ENCODE results near the gene PLD4.
"Not testable (repeated sequence)": the region's sequence is repeated elsewhere in the genome, so short reads cannot be mapped to it uniquely, and the experiment has no call there.

The PLD4 gene, protein sequence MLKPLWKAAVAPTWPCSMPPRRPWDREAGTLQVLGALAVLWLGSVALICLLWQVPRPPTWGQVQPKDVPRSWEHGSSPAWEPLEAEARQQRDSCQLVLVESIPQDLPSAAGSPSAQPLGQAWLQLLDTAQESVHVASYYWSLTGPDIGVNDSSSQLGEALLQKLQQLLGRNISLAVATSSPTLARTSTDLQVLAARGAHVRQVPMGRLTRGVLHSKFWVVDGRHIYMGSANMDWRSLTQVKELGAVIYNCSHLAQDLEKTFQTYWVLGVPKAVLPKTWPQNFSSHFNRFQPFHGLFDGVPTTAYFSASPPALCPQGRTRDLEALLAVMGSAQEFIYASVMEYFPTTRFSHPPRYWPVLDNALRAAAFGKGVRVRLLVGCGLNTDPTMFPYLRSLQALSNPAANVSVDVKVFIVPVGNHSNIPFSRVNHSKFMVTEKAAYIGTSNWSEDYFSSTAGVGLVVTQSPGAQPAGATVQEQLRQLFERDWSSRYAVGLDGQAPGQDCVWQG

DNA sequence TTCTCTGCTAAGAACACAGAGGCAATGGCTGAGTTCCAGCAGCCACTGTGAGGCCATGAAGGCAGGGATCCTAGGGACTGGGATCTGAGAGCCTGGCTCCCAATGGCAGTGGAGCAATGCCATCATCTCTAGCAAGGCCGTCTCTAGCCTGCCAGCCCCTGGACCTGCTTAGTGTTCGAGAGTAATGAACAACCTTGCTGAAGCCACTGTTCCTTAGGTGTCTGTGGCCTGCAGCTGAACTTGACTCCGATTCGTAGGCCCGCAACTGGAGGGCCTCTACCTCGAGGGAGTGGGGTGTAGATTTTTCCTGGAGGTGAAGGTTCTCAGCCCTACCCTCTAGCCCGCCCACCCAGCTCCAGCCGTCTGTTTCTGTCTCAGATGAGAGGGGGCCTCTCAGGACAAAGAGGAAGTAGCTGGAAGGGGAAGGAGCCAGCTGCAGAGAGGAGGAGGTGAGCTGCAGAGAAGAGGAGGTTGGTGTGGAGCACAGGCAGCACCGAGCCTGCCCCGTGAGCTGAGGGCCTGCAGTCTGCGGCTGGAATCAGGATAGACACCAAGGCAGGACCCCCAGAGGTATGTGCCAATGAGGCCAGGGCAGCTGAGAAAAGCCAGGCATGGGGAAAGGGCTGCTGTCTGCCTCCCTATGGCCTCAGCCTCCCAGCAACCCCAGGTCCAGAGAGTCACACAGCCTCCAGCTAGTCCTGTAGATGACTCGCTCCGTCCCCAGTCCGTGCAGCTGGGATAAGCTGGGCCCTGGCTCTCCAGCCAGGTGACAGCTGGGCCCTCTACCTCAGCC is at the start of gene PLD4:
Gene PLD4, plus strand, starts transcription at position 459 of the 793 bp plus-strand sequence. CDS start 2,262 bp downstream, outside the sequence.
- DNase-seq (ENCODE audit: low read depth in 2 of 2, low spot score in 1 of 2): no peak

DNA sequence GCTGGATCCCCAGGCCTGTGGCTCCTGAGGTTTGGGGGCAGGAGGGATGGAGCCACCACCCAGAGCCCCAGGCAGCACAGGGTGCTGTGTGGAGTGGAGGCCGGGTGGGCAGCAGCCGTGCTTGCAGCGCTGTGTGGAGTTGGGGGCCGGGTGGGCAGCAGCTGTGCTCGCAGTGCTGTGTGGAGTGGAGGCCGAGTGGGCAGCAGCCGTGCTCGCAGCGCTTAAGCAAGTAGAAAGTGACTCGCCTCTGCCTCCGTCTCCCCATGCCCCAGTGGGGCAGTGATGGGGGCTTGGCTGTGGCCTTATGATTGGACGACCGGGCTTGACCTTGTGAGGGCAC is 49.3 kb upstream of the PLD4 start:
- DNase-seq (ENCODE audit: low read depth in 2 of 2, low spot score in 1 of 2): no peak

DNA sequence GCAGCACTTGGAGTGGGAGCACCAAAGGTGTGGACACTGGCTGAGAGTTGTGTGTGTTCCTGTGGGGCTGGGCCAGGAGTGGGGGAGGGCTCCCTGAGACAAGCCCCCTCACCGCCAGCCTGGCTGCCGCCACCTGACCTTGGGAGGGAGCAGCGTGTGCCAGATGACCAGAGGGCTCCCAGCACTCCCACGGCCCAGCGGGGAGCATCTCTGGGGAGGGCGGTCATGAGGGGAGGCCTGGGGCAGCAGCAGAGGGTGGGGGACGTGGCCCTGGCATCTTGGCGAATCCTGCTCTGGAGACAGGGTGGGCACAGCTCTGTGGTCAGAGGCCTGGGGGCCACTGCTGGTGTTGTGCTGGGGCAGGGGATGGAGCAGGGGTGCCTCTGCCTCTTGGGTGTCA is 48.9 kb upstream of the PLD4 start:
- DNase-seq (ENCODE audit: low read depth in 2 of 2, low spot score in 1 of 2): no peak

DNA sequence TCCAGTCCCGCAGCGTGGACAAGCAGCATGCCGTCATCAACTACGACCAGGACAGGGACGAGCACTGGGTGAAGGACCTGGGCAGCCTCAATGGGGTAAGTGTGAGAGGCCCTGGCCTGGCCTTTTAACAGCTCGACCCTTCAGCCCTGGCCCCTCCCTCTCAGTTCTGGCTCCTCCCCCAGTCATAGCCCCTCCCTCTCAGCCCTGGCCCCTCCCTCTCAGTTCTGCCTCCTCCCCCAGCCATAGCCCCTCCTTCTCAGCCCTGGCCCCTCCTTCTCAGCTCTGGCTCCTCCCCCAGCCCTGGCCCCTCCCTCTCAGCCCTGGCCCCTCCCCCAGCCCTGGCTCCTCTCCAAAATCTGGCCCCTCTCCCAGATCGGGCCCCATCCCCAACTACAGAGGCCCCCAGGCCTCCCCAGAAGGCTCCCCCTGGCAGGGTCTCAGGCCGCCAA is 48.4 kb upstream of the PLD4 start:
- DNase-seq (ENCODE audit: low read depth in 2 of 2, low spot score in 1 of 2): no peak

DNA sequence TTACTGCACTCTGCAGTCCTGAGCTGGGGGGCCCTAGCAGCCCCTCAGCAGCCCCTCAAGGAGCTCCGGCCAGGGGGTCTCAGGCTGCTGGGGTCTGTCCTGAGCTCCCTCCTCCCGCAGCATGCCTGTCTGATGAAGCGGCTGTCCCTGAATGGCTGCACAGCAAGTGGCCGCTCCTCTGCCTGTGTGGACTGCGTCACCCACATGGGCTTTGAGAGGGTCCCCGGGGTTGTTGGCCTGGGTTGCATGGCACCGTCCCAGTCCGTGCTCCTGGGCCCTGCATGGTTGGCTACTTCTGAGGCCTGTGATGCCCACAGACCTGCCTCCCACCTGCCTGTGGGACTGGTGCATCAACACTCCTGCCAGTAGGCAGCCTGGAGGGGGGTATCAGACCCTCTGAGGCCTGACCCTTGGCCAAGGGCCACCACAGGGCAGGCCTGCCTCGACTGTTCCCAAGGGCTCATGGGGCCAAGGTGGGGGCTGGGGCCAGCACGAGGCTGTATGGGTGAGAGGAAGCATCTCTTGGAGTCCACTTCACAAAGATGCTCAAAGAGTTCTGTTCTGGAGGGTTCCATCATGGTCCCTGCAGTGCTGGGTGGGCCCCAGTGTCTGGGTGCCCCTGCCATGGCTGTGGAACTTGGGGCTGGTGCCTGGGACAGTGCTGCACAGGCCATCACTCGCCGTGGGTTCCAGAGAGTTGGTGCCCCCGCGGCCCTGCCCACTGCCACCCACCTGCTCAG is 47.4 kb upstream of the PLD4 start:
- no peak for DNase-seq (ENCODE audit: low read depth in 2 of 2, low spot score in 1 of 2)

DNA sequence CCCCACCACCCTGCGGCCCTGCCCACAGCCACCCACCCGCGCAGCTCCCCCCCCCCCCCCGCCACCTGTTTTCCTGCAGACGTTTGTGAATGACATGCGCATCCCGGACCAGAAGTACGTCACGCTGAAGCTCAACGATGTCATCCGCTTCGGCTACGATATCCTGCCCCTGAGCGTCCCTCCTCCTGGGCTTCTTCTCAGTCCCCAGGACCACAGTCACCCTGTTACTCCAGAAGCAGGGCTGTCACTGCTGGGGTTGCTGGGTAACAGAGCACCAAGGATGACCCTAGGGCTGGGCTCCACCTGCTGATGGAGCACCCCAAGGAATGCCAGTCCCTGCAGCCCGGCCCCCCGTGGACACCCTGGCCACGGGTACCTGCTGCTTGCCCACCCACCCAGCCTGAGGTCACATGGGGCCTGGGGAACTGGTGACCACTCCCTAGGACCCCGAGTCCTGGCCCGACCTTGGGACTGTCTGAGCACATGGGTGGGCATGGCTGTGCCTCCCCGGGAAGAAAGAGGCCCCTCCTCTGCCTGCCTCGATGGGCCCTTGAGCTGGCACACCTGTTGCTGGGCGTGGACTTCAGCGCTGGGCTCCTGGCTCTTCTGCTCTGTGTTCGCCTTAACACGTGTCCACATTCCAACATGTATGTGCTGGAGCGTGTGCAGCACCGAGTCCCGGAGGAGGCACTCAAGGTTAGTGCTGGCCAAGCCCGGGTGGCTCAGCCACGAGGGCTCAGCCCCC is 46.7 kb upstream of the PLD4 start:
- no peak for DNase-seq (ENCODE audit: low read depth in 2 of 2, low spot score in 1 of 2)

DNA sequence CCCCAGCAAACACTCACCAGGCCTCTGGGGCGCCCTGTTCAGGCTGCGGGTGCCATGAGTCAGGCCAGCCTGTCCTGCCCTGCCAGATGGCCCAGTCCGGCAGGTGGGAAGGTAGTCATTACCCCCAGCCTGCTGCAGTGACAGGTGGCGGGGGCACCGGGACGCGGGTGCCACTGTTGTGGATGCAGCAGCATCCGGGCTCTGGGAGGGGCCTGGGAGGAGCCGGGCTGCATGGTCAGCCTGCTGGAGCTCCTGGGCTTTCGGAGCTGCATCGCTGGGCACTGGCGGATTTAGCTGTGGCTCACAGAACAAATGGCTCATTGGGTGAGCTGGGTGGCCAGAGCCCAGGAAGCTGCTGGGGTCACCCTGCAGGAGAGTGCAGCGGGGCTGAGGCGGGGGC is 46.1 kb upstream of the PLD4 start:
- no peak for DNase-seq (ENCODE audit: low read depth in 2 of 2, low spot score in 1 of 2)

DNA sequence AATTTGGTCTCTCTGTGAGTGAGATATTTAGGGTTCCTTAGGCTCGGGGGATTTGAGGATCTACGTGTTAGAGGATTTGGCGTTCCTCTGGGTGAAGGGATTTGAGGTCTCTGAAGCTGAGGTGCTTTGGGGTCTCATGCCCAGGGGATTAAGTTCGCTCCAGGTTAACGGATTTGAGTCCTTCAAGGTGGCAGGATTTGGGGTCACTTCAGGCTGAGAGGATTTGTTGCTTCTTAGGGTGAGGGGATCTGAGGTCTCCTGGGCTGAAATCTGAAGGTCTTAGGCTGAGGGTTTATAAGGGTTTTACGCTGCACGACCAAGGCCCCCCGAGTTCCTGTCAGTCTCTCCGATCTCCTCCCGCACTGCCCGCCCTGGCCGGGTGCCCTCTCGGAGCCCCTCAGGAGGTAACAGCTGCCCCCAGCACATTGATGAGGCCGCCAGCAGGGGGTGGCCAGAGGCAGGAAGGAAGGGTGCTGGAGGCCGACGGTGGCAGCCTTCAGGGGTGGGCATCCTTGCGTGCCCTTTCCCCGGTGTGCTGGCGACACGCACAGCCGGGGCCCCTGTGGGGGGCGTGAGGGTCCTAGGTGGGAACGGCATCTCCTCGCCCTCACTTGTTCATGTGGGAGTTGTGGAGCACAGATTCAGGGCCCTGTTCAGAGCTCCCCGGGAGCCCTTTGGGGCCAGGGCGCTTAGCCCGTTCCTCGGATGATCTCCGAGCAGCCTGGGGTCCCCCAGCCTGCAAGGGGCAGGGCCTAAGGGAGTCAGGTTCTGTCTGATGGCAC is 45.3 kb upstream of the PLD4 start:
- DNase-seq (ENCODE audit: low read depth in 2 of 2, low spot score in 1 of 2): no peak

DNA sequence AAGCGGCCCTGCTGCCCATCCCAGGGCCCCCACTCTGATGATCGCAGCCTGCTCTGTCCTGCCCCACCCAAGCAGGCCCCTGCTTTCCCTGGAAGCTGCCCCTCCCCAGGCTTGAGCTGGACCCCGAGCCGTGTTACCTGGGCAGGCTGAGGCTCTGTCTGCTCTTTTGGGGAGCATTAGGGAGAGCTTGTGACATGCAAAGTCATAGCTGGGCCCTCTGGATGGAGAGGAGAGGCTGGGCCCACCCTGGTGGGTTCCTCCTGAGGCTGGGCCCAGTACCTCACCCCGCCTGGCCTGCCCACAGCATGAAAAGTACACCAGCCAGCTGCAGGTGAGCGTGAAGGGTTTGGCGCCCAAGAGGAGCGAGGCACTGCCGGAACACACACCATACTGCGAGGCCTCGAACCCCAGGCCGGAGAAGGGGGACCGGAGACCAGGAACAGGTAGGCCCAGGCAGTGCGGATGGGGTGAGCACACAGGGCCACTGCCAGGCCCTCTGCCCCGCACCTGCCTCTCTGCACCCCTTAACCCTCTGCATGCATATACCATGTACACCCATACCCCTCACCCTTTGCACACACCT is 44.6 kb upstream of the PLD4 start:
- no peak for DNase-seq (ENCODE audit: low read depth in 2 of 2, low spot score in 1 of 2)

DNA sequence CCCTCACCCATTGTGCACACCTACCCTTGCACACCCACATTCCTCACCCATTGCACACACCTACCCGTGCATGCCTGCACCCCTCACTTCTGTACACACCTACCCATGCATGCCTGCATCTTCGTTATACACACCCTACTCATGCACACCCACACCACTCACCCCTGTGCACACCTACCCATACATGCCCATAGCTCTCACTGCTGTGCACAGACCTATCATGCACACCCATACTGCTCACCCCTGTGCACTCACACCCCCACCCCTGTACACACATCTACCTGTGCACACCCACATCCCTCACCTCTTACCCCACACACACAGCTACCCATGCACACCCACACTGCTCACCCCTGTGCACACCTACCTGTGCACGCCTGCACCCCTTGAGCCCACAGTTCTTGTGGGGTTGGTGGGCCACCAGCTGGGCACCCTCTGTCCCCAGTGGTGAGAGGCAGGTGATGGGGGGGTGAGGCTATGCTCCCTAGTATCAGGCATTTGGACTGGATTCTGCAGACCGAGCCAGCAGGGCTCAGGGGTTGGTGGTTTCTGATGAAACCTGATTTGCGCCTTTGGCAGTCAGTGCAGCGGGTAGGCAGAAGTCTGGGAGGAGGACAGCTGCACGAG is 44.0 kb upstream of the PLD4 start:
- no peak for DNase-seq (ENCODE audit: low read depth in 2 of 2, low spot score in 1 of 2)

DNA sequence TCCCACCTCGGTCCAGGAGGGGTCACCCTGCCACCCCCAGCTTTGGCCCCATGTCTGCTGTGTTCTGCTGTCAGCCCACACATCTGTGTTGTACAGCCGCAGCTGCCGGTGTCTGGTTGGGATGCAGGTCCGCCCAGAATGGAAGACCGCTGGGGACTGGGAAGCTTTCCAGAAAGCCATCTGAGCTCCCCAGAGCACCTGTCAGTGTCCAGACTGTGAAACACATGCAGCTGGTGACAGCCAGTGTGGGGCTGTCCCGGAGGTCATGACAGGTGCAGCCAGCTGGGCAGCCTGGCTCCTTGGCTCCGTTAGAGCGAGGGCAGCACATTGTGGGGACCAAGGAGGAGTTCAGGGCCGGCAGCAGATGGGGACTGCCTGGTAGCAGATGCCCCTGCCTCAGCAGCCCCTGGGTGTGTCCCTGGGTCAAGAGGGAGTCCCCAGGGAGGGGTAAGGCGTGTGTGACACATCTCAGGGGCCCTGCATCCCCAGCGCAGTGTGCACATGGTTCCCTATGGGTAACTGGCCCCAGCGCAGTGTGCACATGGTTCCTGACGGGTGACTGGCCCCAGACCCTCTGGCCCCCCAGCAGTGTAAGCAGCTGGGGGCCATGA is 43.2 kb upstream of the PLD4 start:
- DNase-seq (ENCODE audit: low read depth in 2 of 2, low spot score in 1 of 2): no peak

DNA sequence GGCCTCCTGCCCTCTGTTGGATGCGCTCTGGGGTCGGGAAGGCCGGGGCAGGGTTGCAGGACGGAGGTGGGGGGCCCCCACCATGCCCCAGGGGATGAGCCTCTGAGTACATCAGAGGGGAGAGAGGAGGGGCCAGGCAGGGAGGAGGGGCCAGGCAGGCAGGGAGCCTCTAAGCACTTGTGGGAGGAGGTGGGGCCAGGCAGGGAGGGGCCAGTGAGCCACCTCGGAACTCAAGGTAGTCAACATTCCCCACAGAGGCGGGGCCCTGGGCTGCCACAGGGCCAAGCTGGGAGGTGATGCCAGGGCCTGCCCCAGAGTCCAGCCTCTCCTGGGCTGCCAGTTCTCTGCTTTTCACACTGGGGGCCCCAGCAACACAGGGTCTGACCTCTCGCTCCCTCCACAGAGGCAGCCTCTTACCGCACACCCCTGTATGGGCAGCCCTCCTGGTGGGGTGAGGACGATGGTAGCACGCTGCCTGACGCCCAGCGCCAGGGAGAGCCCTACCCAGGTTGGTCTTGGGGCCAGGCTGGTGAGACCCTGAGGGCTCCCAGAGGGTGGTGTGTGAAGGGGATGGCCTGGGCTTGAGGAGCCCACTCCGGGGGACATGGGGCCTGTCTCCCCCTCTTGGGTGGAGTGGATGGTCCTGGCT is 42.2 kb upstream of the PLD4 start:
- DNase-seq (ENCODE audit: low read depth in 2 of 2, low spot score in 1 of 2): no peak

DNA sequence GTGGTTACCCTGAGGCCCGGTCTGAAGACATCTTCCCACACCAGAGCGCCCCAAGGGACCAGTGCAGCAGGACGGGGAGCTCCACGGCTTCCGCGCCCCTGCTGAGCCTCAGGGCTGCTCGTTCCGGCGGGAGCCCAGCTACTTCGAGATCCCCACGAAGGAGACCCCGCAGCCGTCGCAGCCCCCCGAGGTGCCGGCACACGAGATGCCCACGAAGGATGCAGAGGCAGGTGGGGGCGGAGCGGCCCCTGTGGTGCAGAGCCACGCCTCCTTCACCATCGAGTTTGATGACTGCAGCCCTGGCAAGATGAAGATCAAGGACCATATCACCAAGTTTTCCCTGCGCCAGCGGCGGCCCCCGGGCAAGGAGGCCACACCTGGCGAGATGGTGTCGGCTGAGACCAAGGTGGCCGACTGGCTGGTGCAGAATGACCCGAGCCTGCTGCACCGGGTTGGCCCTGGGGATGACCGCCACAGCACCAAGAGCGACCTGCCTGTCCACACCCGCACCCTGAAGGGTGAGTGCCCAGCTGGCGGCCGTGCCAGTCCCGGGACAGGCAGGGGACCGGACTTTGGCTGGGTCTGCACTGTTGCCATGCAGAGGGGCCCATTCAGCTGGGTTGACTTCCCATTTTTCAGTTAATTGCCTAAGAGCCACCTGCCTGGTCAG is 41.6 kb upstream of the PLD4 start:
- DNase-seq (ENCODE audit: low read depth in 2 of 2, low spot score in 1 of 2): no peak

DNA sequence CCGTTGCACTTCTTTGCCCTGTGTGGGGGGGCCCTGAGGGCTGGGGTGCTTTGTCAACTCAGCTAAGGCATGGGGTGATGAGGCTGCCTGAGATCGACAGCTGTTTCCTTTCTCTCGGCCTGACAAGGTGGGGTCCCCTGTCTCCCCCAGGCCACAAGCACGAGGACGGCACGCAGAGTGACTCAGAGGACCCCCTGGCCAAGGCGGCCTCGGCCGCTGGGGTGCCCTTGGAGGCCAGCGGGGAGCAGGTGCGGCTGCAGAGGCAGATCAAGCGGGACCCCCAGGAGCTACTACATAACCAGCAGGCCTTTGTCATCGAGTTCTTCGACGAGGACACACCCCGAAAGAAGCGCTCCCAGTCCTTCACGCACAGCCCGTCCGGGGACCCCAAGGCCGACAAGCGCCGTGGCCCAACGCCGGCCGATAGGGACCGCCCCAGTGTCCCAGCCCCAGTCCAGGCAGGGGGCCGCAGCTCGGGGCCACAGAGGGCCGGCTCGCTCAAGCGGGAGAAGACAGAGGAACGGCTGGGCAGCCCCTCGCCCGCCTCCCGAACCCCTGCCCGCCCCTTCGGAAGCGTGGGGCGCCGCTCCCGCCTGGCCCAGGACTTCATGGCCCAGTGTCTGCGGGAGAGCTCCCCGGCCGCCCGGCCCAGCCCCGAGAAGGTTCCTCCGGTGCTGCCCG is 40.9 kb upstream of the PLD4 start:
- DNase-seq (ENCODE audit: low read depth in 2 of 2, low spot score in 1 of 2): no peak

DNA sequence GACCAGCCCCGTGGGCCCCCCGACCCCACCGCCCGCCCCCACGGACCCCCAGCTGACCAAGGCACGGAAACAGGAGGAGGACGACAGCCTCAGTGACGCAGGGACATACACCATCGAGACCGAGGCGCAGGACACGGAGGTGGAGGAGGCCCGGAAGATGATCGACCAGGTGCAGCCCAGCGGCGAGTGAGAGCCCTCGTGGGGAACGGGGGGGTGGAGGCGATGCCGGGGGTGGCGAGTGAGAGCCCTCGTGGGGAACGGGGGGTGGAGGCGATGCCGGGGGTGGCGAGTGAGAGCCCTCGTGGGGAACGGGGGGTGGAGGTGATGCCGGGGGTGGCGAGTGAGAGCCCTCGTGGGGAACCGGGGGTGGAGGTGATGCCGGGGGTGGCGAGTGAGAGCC is 40.3 kb upstream of the PLD4 start:
- not testable (repeated sequence) for DNase-seq (ENCODE audit: low read depth in 2 of 2, low spot score in 1 of 2)

DNA sequence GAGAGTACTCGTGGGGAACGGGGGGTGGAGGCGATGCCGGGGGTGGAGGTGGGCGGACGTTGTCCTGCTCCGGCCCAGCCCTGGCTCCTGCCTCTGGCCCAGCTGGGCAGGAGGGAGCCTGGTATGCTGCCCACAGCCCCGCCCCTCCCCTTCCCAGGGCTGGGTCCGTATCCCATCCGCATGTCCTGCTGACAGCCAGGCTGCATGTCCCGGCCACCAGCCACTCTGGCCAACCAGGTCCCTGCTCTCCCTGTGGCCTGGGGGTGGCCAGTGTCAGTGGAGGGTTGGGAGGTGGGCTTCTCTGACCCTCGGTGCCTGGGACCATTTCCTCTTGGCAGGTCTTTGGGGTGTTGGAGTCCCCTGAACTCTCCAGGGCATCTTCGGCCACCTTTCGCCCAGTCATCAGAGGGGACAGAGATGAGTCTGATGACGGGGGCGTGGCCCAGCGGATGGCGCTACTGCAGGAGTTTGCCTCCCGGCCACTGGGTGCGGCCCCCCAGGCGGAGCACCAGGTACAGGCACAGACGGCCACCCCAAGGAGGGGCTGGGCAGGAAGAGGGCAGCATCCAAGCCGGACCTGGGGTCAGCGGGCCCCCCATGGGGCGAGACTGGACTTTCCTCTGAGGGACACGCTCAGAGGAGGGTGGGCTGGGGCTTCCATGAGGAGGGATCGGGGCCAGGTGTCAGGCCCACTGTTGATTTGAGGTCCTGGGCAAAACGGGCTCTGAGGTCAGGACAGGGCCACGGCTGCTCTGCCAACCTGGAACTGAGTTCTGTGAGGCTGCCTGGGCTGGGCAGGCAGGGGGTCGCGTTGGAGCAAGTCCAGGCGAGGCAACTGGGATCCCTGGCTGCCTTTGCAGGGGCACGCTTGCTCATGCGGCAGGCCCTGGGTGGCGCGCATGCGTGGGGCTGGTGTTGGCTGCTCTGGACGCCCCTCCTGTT is 39.4 kb upstream of the PLD4 start:
- no peak for DNase-seq (ENCODE audit: low read depth in 2 of 2, low spot score in 1 of 2)

All from stimulated activated CD8-positive, alpha-beta memory T cell treated with anti-CD3 and anti-CD28 coated beads, Interleukin-4, amount 100 ng/mL, for 4 hours (primary cell).